Measurements from ENCODE around the gene DCAF16. TPM values are rescaled to one million over a fixed set of nuclear protein-coding genes. Genes with fewer than 3 reads are reported as not detected.

Gene DCAF16
- polyA plus RNA-seq, 4 donors = 51.3 to 68.4 (median 52.8) TPM

Other genes with a start within 250 kb of the DCAF16 start
- 10 to 100 TPM; 50.9 to 86.6 (median 72.9) TPM for gene LAP3, start 233.6 kb downstream of the DCAF16 start, polyA plus RNA-seq (ENCODE audit: insufficient read length in 4 of 4)
- gene MED28, start 196.1 kb downstream of the DCAF16 start, polyA plus RNA-seq (ENCODE audit: insufficient read length in 4 of 4) = 10 to 100 TPM; 55.3 to 69.3 (median 67.1) TPM
- under 1 TPM; 0.30 to 0.85 (median 0.51) TPM for gene FAM184B, start 29.1 kb downstream of the DCAF16 start, polyA plus RNA-seq (ENCODE audit: insufficient read length in 4 of 4)
- 10 to 100 TPM; 26.7 to 33.6 (median 28.2) TPM for gene NCAPG, start 222 bp upstream of the DCAF16 start, polyA plus RNA-seq (ENCODE audit: insufficient read length in 4 of 4)
- gene LCORL, start 211.0 kb upstream of the DCAF16 start, polyA plus RNA-seq (ENCODE audit: insufficient read length in 4 of 4) = 10 to 100 TPM; 13.6 to 35.4 (median 29.6) TPM

Measured in left renal pelvis (tissue), 4 donors.